ENCODE data around the gene GBP2. TPM values are rescaled to one million over a fixed set of nuclear protein-coding genes. Genes with fewer than 3 reads are reported as not detected.

GBP2 gene
- total RNA-seq, 1 donor: 55.0 TPM

DNA sequence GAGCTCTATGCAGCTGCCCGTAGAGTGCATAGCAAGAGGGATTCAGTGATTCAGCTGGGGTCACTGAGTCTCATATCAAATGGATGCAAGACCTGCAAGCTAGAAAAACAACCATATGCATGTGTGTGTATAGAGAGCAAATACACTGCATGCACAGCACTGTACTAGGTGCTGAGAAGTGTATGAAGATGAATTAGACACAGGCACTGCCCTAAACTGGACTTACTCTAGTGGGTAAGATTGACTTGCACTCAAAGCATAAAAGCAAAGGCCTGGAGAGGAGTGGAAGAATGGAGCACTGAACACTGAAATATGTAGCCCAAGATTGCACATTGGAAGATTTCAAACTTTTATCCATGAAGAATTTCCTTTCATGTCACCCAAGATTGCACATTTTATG, 55.4 kb downstream of the GBP2 start:
- DNase-seq (ENCODE audit: insufficient read length, low spot score, missing footprints): no peak
- no peak for TF ChIP-seq CTCF (IDR thresholded peaks at IDR 0.05; ENCODE audit: extremely low read depth, low read depth, low read length)
- no peaks in the 10 kb centered on the region for H3K9me3 ChIP-seq (ENCODE audit: low read depth, low read length)
- H3K27me3 ChIP-seq (ENCODE audit: insufficient read depth, low read length): no peaks in the 10 kb centered on the region
- H3K27ac ChIP-seq (ENCODE audit: low read depth, low read length): no peak overlapping the region
- peak overlapping the region; percentile 52 for H3K4me3 ChIP-seq (ENCODE audit: insufficient read depth, low read length)
- no peaks in the 10 kb centered on the region for H4K20me1 ChIP-seq (ENCODE audit: insufficient read depth, low read length)
- H3K79me2 ChIP-seq (ENCODE audit: insufficient read depth, low read length): no peaks in the 10 kb centered on the region
- peaks cover 7% of the 10 kb centered on the region for H3K4me1 ChIP-seq (ENCODE audit: insufficient read depth, low read length)
- H2AFZ ChIP-seq (ENCODE audit: low read length): peak overlapping the region; percentile 78
- H3K4me2 ChIP-seq (ENCODE audit: insufficient read depth, low read length): peak overlapping the region; percentile 70
- H3K36me3 ChIP-seq (ENCODE audit: insufficient read depth, low read length): no peaks in the 10 kb centered on the region

GRCh38 chr1:89069951-89070350, 56.0 kb downstream of the GBP2 start:
- no peak for TF ChIP-seq CTCF (IDR thresholded peaks at IDR 0.05; ENCODE audit: extremely low read depth, low read depth, low read length)
- no peaks in the 10 kb centered on the region for H3K36me3 ChIP-seq (ENCODE audit: insufficient read depth, low read length)
- H4K20me1 ChIP-seq (ENCODE audit: insufficient read depth, low read length): no peaks in the 10 kb centered on the region
- no peaks in the 10 kb centered on the region for H3K9me3 ChIP-seq (ENCODE audit: low read depth, low read length)
- DNase-seq (ENCODE audit: insufficient read length, low spot score, missing footprints): no peak
- peak overlapping the region; percentile 70 for H3K4me2 ChIP-seq (ENCODE audit: insufficient read depth, low read length)
- peak overlapping the region; percentile 52 for H3K4me3 ChIP-seq (ENCODE audit: insufficient read depth, low read length)
- H2AFZ ChIP-seq (ENCODE audit: low read length): peak overlapping the region; percentile 78
- H3K27me3 ChIP-seq (ENCODE audit: insufficient read depth, low read length): no peaks in the 10 kb centered on the region
- H3K79me2 ChIP-seq (ENCODE audit: insufficient read depth, low read length): no peaks in the 10 kb centered on the region
- no peak overlapping the region for H3K27ac ChIP-seq (ENCODE audit: low read depth, low read length)
- peaks cover 9% of the 10 kb centered on the region for H3K4me1 ChIP-seq (ENCODE audit: insufficient read depth, low read length)

- no peak overlapping the region for H3K4me3 ChIP-seq (ENCODE audit: insufficient read depth, low read length)
- no peaks in the 10 kb centered on the region for H3K27me3 ChIP-seq (ENCODE audit: insufficient read depth, low read length)
- H2AFZ ChIP-seq (ENCODE audit: low read length): peak overlapping the region; percentile 53
- H4K20me1 ChIP-seq (ENCODE audit: insufficient read depth, low read length): no peaks in the 10 kb centered on the region
- no peak for DNase-seq (ENCODE audit: insufficient read length, low spot score, missing footprints)
- peak overlapping the region; percentile 43 for H3K27ac ChIP-seq (ENCODE audit: low read depth, low read length)
- H3K4me1 ChIP-seq (ENCODE audit: insufficient read depth, low read length): peaks cover 12% of the 10 kb centered on the region
- no peak overlapping the region for H3K4me2 ChIP-seq (ENCODE audit: insufficient read depth, low read length)
- H3K79me2 ChIP-seq (ENCODE audit: insufficient read depth, low read length): peaks cover 10% of the 10 kb centered on the region
- H3K9me3 ChIP-seq (ENCODE audit: low read depth, low read length): no peaks in the 10 kb centered on the region
- H3K36me3 ChIP-seq (ENCODE audit: insufficient read depth, low read length): no peaks in the 10 kb centered on the region
- TF ChIP-seq CTCF (IDR thresholded peaks at IDR 0.05; ENCODE audit: extremely low read depth, low read depth, low read length): no peak
These were observed 57.6 kb downstream of the GBP2 start for GRCh38 chr1:89068291-89068690.

DNA sequence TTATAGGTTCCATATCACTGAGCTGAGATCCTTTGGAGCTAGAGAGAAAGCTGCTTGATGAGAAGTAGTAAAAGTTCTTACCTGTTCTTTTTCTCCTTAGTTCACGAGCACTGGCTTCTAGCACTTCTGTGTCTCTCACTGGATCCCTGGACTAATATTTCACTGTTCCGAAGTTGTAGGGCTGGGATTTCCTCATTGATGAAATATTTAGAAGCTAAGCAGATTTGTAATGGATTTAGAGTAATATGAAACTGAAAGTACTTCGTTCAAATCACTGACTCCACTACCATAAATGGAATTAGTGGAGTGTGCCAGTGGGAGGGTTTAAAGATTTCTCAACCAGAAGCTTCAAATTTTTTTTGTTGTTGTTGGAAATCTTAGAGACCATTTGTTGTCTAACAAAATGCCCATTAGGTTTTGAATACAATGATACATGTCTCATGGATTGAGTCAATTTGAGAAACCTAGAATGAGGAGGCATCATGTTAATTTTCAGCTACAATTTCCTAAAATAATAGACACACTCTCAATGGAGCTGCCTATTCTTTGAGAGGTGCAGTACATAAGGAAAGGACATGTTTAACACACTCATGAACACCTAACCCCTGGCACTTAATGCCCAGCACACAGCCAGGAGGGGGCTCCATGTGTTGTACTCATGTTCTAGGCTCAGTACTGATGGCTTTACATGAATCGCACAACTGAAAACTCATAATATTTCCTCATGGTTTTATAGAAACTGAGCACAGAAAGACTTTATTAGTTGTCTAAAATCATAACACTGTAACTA, 60.6 kb downstream of the GBP2 start, which contains the start of gene GBP1:
TSS of gene GBP1 (minus strand) at position 130 of the 790 bp plus-strand sequence. CDS start 1,974 bp downstream, outside the sequence.
- no peak for TF ChIP-seq CTCF (IDR thresholded peaks at IDR 0.05; ENCODE audit: extremely low read depth, low read depth, low read length)
- Histone ChIP-seq H3K27me3 (ENCODE audit: insufficient read depth, low read length) (no peaks in the 10 kb centered on the region), H3K36me3 (ENCODE audit: insufficient read depth, low read length) (no peaks in the 10 kb centered on the region), H2AFZ (ENCODE audit: low read length) (peak within 1 kb of the TSS; percentile 92), H4K20me1 (ENCODE audit: insufficient read depth, low read length) (no peaks in the 10 kb centered on the region), H3K4me1 (ENCODE audit: insufficient read depth, low read length) (peaks cover 15% of the 10 kb centered on the region), H3K9me3 (ENCODE audit: low read depth, low read length) (no peaks in the 10 kb centered on the region), H3K4me3 (ENCODE audit: insufficient read depth, low read length) (peak within 1 kb of the TSS; percentile 73), H3K27ac (ENCODE audit: low read depth, low read length) (peak within 1 kb of the TSS; percentile 65), H3K79me2 (ENCODE audit: insufficient read depth, low read length) (peaks cover 16% of the 10 kb centered on the region), H3K4me2 (ENCODE audit: insufficient read depth, low read length) (peak within 1 kb of the TSS; percentile 89)
- no peak for DNase-seq (ENCODE audit: insufficient read length, low spot score, missing footprints)
